Measurements from ENCODE around the gene SH3D21. TPM values are rescaled to one million over a fixed set of nuclear protein-coding genes. Genes with fewer than 3 reads are reported as not detected.

SH3D21 gene
- total and polyA plus RNA-seq, 10 of the 15 experiments (the other 5 are each of a cell fraction or from before 2014, with no cell fraction given) = 0.06 to 5.9 (median 2.4) TPM

DNA sequence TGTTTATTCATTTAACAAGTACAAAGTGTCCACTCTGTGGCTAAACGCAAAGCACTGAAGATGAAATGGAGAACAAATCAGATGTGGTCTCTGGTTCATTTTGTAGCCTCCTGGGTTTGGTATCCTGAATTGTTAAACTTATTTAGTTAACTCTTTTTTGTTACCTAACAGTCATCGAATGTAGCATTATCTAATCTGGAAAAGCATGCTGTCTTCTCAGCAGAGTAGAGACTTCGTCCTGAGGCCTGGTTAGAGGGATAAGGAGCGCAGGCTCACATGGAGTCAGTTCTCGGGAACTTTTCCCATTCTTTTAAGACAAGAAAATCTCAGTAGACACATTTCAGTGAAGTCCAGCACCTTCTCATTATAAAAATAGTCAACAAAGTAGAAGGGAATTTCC lies 33.1 kb upstream of the SH3D21 start:
- Histone ChIP-seq H3K27ac (ENCODE audit: control insufficient read depth, insufficient read depth) (no peak overlapping the region), H3K9me3 (replicated peaks; ENCODE audit: control insufficient read depth, insufficient read depth, low read length) (no peaks in the 10 kb centered on the region), H3K36me3 (ENCODE audit: control insufficient read depth in 2 of 2, insufficient read depth in 2 of 2, low read length in 1 of 2) (peaks cover 7 to 16% of the 10 kb centered on the region in 2 experiments), H3K27me3 (replicated peaks in 1 of 2; ENCODE audit: control insufficient read depth in 2 of 2, insufficient read depth in 2 of 2, low read length in 1 of 2) (no peaks in the 10 kb centered on the region), H3K4me3 (no peak overlapping the region), H3K4me2 (ENCODE audit: control insufficient read depth, insufficient read depth) (no peak overlapping the region), H4K20me1 (ENCODE audit: control insufficient read depth, insufficient read depth) (no peaks in the 10 kb centered on the region), H3K79me2 (ENCODE audit: control insufficient read depth, insufficient read depth, low read length) (peaks cover 4% of the 10 kb centered on the region), H2AFZ (ENCODE audit: control insufficient read depth, low read depth, low read length) (no peak overlapping the region), H3K4me1 (ENCODE audit: control insufficient read depth, insufficient read depth, low read length) (no peaks in the 10 kb centered on the region), H3K9ac (ENCODE audit: control insufficient read depth, insufficient read depth, low read length) (no peak overlapping the region)
- ChIA-PET SMC1A (ENCODE audit: uncharacterized antibody, unreplicated experiment) (no interaction called here), CTCF (interaction anchor here (1.0 to 1.8 kb wide), 3 partner anchors 9 to 13 kb away, joined by 3 to 7 read pairs (median 5); no protein-coding TSS in a partner anchor), RAD21 (ENCODE audit: unreplicated experiment) (no interaction called here), POLR2A (interaction anchor here (1.0 kb wide), 1 partner anchor 124 kb away, joined by 3 read pairs; the partner anchor contains the start of gene TRAPPC3)
- BruUV-seq (replicated peaks) = TSS peak; percentile 46
- DNase-seq (ENCODE audit: low read depth, low spot score) = no peak
- intact Hi-C loops (cut with micrococcal nuclease; ENCODE audit: unreplicated experiment) = no loop called here
- in situ Hi-C loops (cut with MboI) = no loop called here
- TF ChIP-seq, protein P1, sequence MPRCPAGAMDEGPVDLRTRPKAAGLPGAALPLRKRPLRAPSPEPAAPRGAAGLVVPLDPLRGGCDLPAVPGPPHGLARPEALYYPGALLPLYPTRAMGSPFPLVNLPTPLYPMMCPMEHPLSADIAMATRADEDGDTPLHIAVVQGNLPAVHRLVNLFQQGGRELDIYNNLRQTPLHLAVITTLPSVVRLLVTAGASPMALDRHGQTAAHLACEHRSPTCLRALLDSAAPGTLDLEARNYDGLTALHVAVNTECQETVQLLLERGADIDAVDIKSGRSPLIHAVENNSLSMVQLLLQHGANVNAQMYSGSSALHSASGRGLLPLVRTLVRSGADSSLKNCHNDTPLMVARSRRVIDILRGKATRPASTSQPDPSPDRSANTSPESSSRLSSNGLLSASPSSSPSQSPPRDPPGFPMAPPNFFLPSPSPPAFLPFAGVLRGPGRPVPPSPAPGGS (IDR thresholded peaks at IDR 0.05; ENCODE audit: borderline replicate concordance, insufficient read depth, low read depth, low read length, poor library complexity, severe bottlenecking) = no peak
- TF ChIP-seq SRF (IDR thresholded peaks at IDR 0.05; ENCODE audit: low read depth in 2 of 2, low read length in 2 of 2) (no peak), HDAC6 (IDR thresholded peaks at IDR 0.05; ENCODE audit: unreplicated experiment) (no peak), NRF1 (conservative IDR thresholded peaks at IDR 0.05; ENCODE audit: low read depth, low read length) (no peak), SMC3 (IDR thresholded peaks at IDR 0.05; ENCODE audit: borderline replicate concordance, low read length) (no peak)
- WGBS (ENCODE audit: insufficient coverage, insufficient replicate concordance, low lambda C conversion rate, missing lambda C conversion rate) = 94% methylated on average over 5 of the region's 5 CpGs
- no peak for FAIRE-seq
- ATAC-seq = no peak

DNA sequence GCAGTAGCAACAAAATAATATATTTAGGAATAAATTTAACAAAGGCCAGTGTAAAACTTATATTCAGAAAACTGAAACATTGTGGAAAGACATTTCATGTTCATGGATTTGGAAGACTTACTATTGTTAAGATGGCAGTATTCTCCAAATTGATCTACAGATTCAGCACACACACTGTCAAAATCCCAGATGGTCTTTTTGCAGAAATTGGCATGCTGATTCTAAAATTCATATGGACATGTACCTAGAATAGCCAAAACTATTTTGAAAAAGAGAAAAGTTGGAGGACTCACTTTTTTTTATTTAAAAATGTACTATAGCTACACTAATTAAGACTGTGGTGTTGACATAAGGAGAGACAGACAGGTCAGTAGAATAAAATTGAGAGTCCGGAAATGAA lies 32.0 kb upstream of the SH3D21 start:
- Histone ChIP-seq H3K4me2 (ENCODE audit: control insufficient read depth, insufficient read depth) (no peak overlapping the region), H3K4me3 (no peak overlapping the region), H3K27ac (ENCODE audit: control insufficient read depth, insufficient read depth) (no peak overlapping the region), H3K9ac (ENCODE audit: control insufficient read depth, insufficient read depth, low read length) (no peak overlapping the region), H3K36me3 (ENCODE audit: control insufficient read depth in 2 of 2, insufficient read depth in 2 of 2, low read length in 1 of 2) (peaks cover 7 to 16% of the 10 kb centered on the region in 2 experiments), H2AFZ (ENCODE audit: control insufficient read depth, low read depth, low read length) (no peak overlapping the region), H3K27me3 (replicated peaks in 1 of 2; ENCODE audit: control insufficient read depth in 2 of 2, insufficient read depth in 2 of 2, low read length in 1 of 2) (no peaks in the 10 kb centered on the region), H3K4me1 (ENCODE audit: control insufficient read depth, insufficient read depth, low read length) (no peaks in the 10 kb centered on the region), H3K9me3 (replicated peaks; ENCODE audit: control insufficient read depth, insufficient read depth, low read length) (no peaks in the 10 kb centered on the region), H4K20me1 (ENCODE audit: control insufficient read depth, insufficient read depth) (no peaks in the 10 kb centered on the region), H3K79me2 (ENCODE audit: control insufficient read depth, insufficient read depth, low read length) (peaks cover 9% of the 10 kb centered on the region)
- BruUV-seq (replicated peaks) = no TSS peak
- FAIRE-seq (no peak), DNase-seq (ENCODE audit: low read depth, low spot score) (no peak), ATAC-seq (no peak)
- 95% methylated on average over 1 of the region's 1 CpG for WGBS (ENCODE audit: insufficient coverage, insufficient replicate concordance, low lambda C conversion rate, missing lambda C conversion rate)
- ChIA-PET RAD21 (ENCODE audit: unreplicated experiment) (no interaction called here), SMC1A (ENCODE audit: uncharacterized antibody, unreplicated experiment) (no interaction called here), POLR2A (interaction anchor here (0.6 to 1.0 kb wide), 3 partner anchors 38 to 125 kb away, joined by 3 to 4 read pairs (median 3); partner anchors contain the start of gene TRAPPC3), CTCF (interaction anchor here (0.8 to 1.0 kb wide), 3 partner anchors 8 to 11 kb away, joined by 3 to 7 read pairs (median 3); no protein-coding TSS in a partner anchor)
- intact Hi-C loops (cut with micrococcal nuclease; ENCODE audit: unreplicated experiment) = no loop called here
- TF ChIP-seq TCF7 (IDR thresholded peaks at IDR 0.05; ENCODE audit: borderline replicate concordance) = no peak
- in situ Hi-C loops (cut with MboI) = no loop called here
